BLaER1 treated with 17β-estradiol and CSF1 and Interleukin-3, amounts not matched to agents 10 nM and 100 nM (cell line): ENCODE data around the gene LRRC28.

ENCODE experiments used
- H3K27ac ChIP-seq, 11 experiments: shearing (Covaris generic); formaldehyde crosslinking; 2 replicates each; pipeline ENCODE4 v1.8.1; 2022
- H3K27me3 ChIP-seq, 11 experiments: shearing (Covaris generic); formaldehyde crosslinking; 2 replicates each; pipeline ENCODE4 v1.8.1; 2022
- H3K36me3 ChIP-seq, 11 experiments: shearing (Covaris generic); formaldehyde crosslinking; 2 replicates each; pipeline ENCODE4 v1.8.1; 2022
- H3K4me1 ChIP-seq, 10 experiments: shearing (Covaris generic); formaldehyde crosslinking; 2 replicates each; pipeline ENCODE4 v1.8.1; 2022
- H3K4me2 ChIP-seq, 11 experiments: shearing (Covaris generic); formaldehyde crosslinking; 2 replicates each; pipeline ENCODE4 v1.8.1; 2022
- H3K4me3 ChIP-seq, 10 experiments: shearing (Covaris generic); formaldehyde crosslinking; 2 replicates each; pipeline ENCODE4 v1.8.1; 2022
- H3K9ac ChIP-seq, 11 experiments: shearing (Covaris generic); formaldehyde crosslinking; 2 replicates each; pipeline ENCODE4 v1.8.1; 2022
- H3K9me3 ChIP-seq, 11 experiments: shearing (Covaris generic); formaldehyde crosslinking; replicated peaks in 1 of 11; 2 replicates each; pipeline ENCODE4 v1.8.1; 2022
- H4K20me1 ChIP-seq, 11 experiments: shearing (Covaris generic); formaldehyde crosslinking; 2 replicates each; pipeline ENCODE4 v1.8.1; 2022
- Cebpa-rat ChIP-seq, 11 experiments: shearing (Covaris generic); IDR thresholded peaks; 2 replicates each; pipeline ENCODE4 v1.8.1; 2022

LRRC28 gene

GRCh38 chr15:99279827-99280226 is 28.5 kb downstream of the LRRC28 start:
- Histone ChIP-seq H3K4me1 (peaks cover 22 to 81% (median 49%) of the 10 kb centered on the region in 10 experiments), H3K27ac (peak overlapping the region in 8 of 11 experiments; percentile 21 to 78 (median 65); a peak in 16 of 22 replicates), H3K9ac (peak overlapping the region in 7 of 11 experiments; percentile 0 to 67 (median 48); a peak in 10 of 22 replicates), H4K20me1 (no peaks in the 10 kb centered on the region), H3K27me3 (no peaks in the 10 kb centered on the region), H3K36me3 (peaks cover 0 to 4% (median 0%) of the 10 kb centered on the region in 11 experiments; a peak in 1 of 22 replicates), H3K9me3 (peaks cover 0 to 18% (median 13%) of the 10 kb centered on the region in 11 experiments; a peak in 14 of 22 replicates), H3K4me2 (peak overlapping the region in 8 of 11 experiments; percentile 2 to 57 (median 36); a peak in 16 of 22 replicates), H3K4me3 (peak overlapping the region in 3 of 10 experiments; percentile 14 to 31 (median 22); a peak in 4 of 20 replicates)
- no peak for TF ChIP-seq Cebpa-rat (IDR thresholded peaks at IDR 0.05)

GRCh38 chr15:99282121-99282520 is 30.8 kb downstream of the LRRC28 start:
- Histone ChIP-seq H3K4me3 (no peak overlapping the region), H4K20me1 (no peaks in the 10 kb centered on the region), H3K36me3 (peaks cover 0 to 4% (median 0%) of the 10 kb centered on the region in 11 experiments; a peak in 1 of 22 replicates), H3K9me3 (peaks cover 0 to 18% (median 13%) of the 10 kb centered on the region in 11 experiments; a peak in 14 of 22 replicates), H3K4me1 (peaks cover 12 to 58% (median 34%) of the 10 kb centered on the region in 10 experiments), H3K4me2 (peak overlapping the region in 6 of 11 experiments; percentile 2 to 46 (median 30); a peak in 7 of 22 replicates), H3K9ac (no peak overlapping the region), H3K27ac (peak overlapping the region in 1 of 11 experiments; percentile 38; a peak in 1 of 22 replicates), H3K27me3 (no peaks in the 10 kb centered on the region)
- TF ChIP-seq Cebpa-rat (IDR thresholded peaks at IDR 0.05), result no peak

- Histone ChIP-seq H3K27me3 (no peaks in the 10 kb centered on the region), H3K4me2 (peak overlapping the region in 3 of 11 experiments; percentile 2 to 43 (median 10); a peak in 5 of 22 replicates), H3K9me3 (peaks cover 0 to 18% (median 13%) of the 10 kb centered on the region in 11 experiments; a peak in 14 of 22 replicates), H3K9ac (no peak overlapping the region), H4K20me1 (no peaks in the 10 kb centered on the region), H3K4me3 (no peak overlapping the region), H3K4me1 (peaks cover 11 to 54% (median 30%) of the 10 kb centered on the region in 10 experiments), H3K27ac (no peak overlapping the region), H3K36me3 (peaks cover 0 to 4% (median 0%) of the 10 kb centered on the region in 11 experiments; a peak in 1 of 22 replicates)
- TF ChIP-seq Cebpa-rat (IDR thresholded peaks at IDR 0.05), result no peak
Observed at GRCh38 chr15:99282586-99282985, 31.3 kb downstream of the LRRC28 start.

- Histone ChIP-seq H3K36me3 (peaks cover 0 to 6% (median 0%) of the 10 kb centered on the region in 11 experiments; a peak in 2 of 22 replicates), H3K9ac (no peak overlapping the region), H3K27ac (no peak overlapping the region), H3K4me2 (peak overlapping the region in 3 of 11 experiments; percentile 5 to 56 (median 6); a peak in 5 of 22 replicates), H4K20me1 (no peaks in the 10 kb centered on the region), H3K4me3 (no peak overlapping the region), H3K27me3 (no peaks in the 10 kb centered on the region), H3K9me3 (peaks cover 0 to 11% (median 8%) of the 10 kb centered on the region in 11 experiments; a peak in 14 of 22 replicates), H3K4me1 (peaks cover 11 to 44% (median 30%) of the 10 kb centered on the region in 10 experiments)
- no peak for TF ChIP-seq Cebpa-rat (IDR thresholded peaks at IDR 0.05)
Observed at GRCh38 chr15:99283717-99284116, 32.4 kb downstream of the LRRC28 start.

GRCh38 chr15:99291643-99292042 is 40.4 kb downstream of the LRRC28 start:
- H3K4me1 ChIP-seq, result no peaks in the 10 kb centered on the region; a peak in 1 of 20 replicates
- no peak overlapping the region for H3K9ac ChIP-seq
- no peaks in the 10 kb centered on the region for H4K20me1 ChIP-seq
- H3K4me2 ChIP-seq, result no peak overlapping the region
- no peaks in the 10 kb centered on the region for H3K27me3 ChIP-seq
- peaks cover 3 to 37% (median 13%) of the 10 kb centered on the region in 11 experiments; a peak in 12 of 22 replicates for H3K36me3 ChIP-seq
- H3K27ac ChIP-seq, result no peak overlapping the region
- H3K4me3 ChIP-seq, result no peak overlapping the region
- peaks cover 0 to 16% (median 13%) of the 10 kb centered on the region in 11 experiments; a peak in 10 of 22 replicates for H3K9me3 ChIP-seq
- TF ChIP-seq Cebpa-rat (IDR thresholded peaks at IDR 0.05), result no peak

GRCh38 chr15:99295840-99296239 is 44.6 kb downstream of the LRRC28 start:
- Histone ChIP-seq H3K4me1 (no peaks in the 10 kb centered on the region; a peak in 1 of 20 replicates), H3K9ac (no peak overlapping the region), H3K4me2 (no peak overlapping the region), H3K27ac (no peak overlapping the region), H3K27me3 (no peaks in the 10 kb centered on the region), H4K20me1 (no peaks in the 10 kb centered on the region), H3K9me3 (peaks cover 0 to 16% (median 13%) of the 10 kb centered on the region in 11 experiments; a peak in 10 of 22 replicates), H3K36me3 (peaks cover 0 to 33% (median 6%) of the 10 kb centered on the region in 11 experiments; a peak in 12 of 22 replicates), H3K4me3 (no peak overlapping the region)
- TF ChIP-seq Cebpa-rat (IDR thresholded peaks at IDR 0.05), result no peak

- TF ChIP-seq Cebpa-rat (IDR thresholded peaks at IDR 0.05), result no peak
- H3K4me1 ChIP-seq, result no peaks in the 10 kb centered on the region; a peak in 1 of 20 replicates
- peaks cover 0 to 31% (median 6%) of the 10 kb centered on the region in 11 experiments; a peak in 11 of 22 replicates for H3K36me3 ChIP-seq
- H3K9ac ChIP-seq, result no peak overlapping the region
- peaks cover 0 to 16% (median 13%) of the 10 kb centered on the region in 11 experiments; a peak in 10 of 22 replicates for H3K9me3 ChIP-seq
- H3K27ac ChIP-seq, result no peak overlapping the region
- H3K4me2 ChIP-seq, result no peak overlapping the region
- no peak overlapping the region for H3K4me3 ChIP-seq
- no peaks in the 10 kb centered on the region for H3K27me3 ChIP-seq
- H4K20me1 ChIP-seq, result no peaks in the 10 kb centered on the region
Observed at GRCh38 chr15:99296386-99296785, 45.1 kb downstream of the LRRC28 start.

- Histone ChIP-seq H3K4me2 (no peak overlapping the region), H3K4me3 (no peak overlapping the region), H3K4me1 (no peaks in the 10 kb centered on the region), H3K9ac (no peak overlapping the region), H3K27ac (no peak overlapping the region), H4K20me1 (no peaks in the 10 kb centered on the region), H3K27me3 (no peaks in the 10 kb centered on the region), H3K9me3 (peaks cover 0 to 6% (median 0%) of the 10 kb centered on the region in 11 experiments; a peak in 3 of 22 replicates), H3K36me3 (no peaks in the 10 kb centered on the region; a peak in 2 of 22 replicates)
- TF ChIP-seq Cebpa-rat (IDR thresholded peaks at IDR 0.05), result no peak
Observed at GRCh38 chr15:99303907-99304306, 52.6 kb downstream of the LRRC28 start.

GRCh38 chr15:99305761-99306505 is 54.7 kb downstream of the LRRC28 start:
- peak in 3 of 11 experiments; percentile 8 to 52 (median 28); a peak in 1 of 22 replicates for TF ChIP-seq Cebpa-rat (IDR thresholded peaks at IDR 0.05)
- no peak overlapping the region for H3K4me2 ChIP-seq
- peaks cover 0 to 16% (median 0%) of the 10 kb centered on the region in 11 experiments; a peak in 5 of 22 replicates for H3K9me3 ChIP-seq
- no peaks in the 10 kb centered on the region for H3K27me3 ChIP-seq
- H4K20me1 ChIP-seq, result no peaks in the 10 kb centered on the region
- H3K27ac ChIP-seq, result no peak overlapping the region
- no peak overlapping the region for H3K4me3 ChIP-seq
- H3K4me1 ChIP-seq, result no peaks in the 10 kb centered on the region
- H3K36me3 ChIP-seq, result no peaks in the 10 kb centered on the region; a peak in 1 of 22 replicates
- H3K9ac ChIP-seq, result no peak overlapping the region
